GM19351 (cell line): Measurements from ENCODE around the gene TMEM213.

Source experiments
- ATAC-seq: cut with Tn5 transposase; IDR thresholded peaks from one replicate; pipeline ENCODE4 v1.9.1; 2021; ENCODE audit warnings: mild to moderate bottlenecking, moderate library complexity; ENCODE audit not compliant: unreplicated experiment

The TMEM213 gene, protein sequence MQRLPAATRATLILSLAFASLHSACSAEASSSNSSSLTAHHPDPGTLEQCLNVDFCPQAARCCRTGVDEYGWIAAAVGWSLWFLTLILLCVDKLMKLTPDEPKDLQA

DNA sequence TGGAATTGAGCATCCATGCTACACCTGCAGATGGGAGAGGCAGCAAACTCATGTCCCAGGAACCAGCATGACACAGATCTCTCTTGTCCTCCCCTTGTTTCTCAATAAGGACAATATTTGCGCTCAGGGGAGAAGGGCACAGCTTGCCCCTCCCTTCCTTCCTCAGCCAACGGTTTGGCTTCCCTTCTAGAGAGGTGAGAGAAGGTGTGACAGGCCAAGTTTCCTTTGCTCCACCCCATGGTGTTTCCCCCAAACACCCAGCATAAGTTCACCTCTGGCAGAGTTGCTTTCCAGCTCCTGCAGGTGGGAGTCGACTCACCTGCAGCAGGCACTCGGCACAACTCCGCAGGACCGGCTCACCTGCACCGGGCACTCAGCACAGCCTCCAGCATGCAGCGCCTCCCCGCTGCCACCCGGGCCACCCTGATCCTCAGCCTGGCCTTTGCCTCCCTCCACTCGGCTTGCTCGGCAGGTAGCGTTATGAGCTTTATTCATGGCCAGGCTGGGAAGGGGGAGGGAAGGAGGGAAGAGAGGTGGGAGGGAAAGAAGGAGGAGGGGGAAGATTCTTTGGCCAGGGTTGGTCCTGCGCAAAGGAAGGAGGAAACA, at the start of gene TMEM213, which contains the start of gene ATP6V0A4:
TMEM213 (plus strand) TSS at position 280 of the 606 bp plus-strand sequence; CDS start at position 391, 111 bp downstream.
ATP6V0A4 (minus strand) TSS at position 482 of the 606 bp plus-strand sequence. CDS start 26,949 bp downstream, outside the sequence.
- ATAC-seq = no peak

DNA sequence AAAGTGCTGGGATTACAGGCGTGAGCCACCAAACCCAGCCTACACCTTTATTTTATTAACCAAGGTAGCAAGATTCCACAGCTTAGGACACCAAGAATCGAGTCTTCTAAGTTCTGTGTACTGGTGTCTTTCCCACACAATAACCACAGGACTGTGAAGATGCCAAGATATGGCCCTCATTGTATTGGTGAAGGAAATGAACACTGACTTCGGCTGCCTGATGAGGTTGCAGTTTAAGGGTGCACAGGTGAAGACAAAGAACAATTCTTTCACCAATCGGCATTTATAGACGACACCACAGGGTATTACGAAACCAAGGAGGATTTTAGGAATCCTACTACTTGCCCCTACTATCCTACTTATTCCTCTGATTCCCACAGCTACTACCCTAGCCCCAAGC, 49.1 kb upstream of the TMEM213 start:
- no peak for ATAC-seq

DNA sequence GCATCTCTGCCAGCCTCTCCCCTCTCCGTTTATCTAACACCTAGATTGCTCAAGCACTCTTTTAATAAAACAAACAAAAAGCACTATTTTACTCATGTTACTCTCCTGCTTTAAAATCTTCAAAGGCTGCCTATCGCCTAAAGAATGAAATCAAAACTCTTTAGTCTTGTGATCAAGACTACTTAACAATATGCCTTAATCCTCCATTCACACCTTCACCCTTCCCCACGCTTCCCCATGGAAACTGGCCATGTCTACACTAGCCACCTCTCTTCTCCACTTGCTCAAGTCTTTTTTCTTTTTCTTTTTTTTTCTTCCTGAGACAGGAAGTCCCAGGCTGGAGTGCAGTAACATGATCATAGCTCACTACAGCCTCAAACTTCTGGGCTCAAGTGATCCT, 47.8 kb upstream of the TMEM213 start:
- no peak for ATAC-seq

DNA sequence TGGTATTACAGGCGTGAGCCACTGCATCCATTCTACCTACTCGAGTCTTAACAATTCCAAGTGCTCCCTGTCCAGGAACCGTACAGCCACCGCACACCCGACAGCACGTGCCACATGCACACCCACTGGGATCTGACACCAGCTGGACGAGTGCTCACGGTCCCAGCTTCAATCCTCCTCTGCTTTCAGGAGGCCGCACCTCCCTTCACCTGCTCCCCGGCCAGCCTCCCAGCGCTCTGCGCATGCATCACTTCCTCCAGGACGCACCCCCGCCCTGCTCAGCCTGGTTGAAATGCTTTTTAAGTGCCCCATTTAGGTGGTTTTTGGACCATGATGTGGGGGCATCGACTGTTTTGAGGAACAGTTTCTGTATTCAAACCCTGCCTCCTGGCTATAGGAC, 47.3 kb upstream of the TMEM213 start:
- no peak for ATAC-seq

DNA sequence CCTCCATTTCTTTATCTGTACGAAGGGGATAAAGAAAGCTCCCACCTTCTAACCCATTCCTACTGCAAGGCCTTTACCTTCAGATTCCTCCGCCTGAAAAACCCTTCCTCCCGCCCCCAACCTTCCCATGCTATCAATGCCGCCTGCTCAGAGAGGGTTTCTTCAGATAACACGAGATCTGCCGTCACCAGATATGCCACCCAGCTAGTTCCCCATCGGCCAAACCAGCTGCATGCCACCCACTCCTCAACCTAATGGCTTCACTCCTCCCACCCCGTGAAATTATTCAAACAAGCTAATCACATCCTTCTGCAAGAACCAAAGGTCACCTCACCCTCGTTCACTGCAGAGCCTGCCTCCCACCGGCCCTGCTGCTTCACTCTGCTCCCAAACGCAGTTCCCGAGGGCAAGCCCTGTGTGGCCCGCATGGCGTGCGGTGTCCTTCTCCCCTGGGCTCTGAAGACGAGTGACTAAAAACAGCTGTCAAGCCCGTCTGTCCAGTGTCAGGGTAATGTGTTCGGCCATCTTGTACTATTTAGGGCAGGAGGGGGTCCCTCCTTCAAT, 46.8 kb upstream of the TMEM213 start:
- ATAC-seq = no peak

DNA sequence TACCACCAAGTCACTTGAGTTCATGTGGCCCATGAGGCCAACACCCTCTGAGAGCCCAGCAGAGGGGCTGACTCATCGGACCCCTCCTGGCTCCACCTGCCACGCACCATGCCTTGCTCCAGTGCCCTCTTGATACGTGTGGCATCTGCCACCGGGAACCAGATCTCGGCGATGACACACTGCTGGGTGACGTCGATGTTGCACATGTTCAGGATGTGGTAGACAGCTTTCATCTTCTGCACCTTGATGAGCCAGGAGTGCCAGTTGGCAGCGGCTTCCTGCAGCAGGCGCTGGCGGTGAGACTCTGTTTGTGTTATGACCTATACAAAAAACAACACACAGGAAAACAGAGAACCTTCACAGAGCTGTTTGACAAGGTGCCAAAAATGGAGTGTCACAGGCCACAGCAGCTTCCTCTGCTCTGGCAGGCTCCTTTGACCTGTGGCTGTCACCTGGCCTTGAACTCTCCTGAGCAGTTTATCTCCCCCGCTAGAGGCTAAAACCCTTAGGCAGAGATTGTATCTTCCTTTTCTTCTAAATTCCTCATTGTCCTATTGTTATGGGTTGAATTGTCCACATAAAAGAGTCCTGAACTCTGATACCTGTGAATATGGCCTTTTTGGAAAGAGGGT, 45.2 kb upstream of the TMEM213 start:
- ATAC-seq = peak; percentile 65

DNA sequence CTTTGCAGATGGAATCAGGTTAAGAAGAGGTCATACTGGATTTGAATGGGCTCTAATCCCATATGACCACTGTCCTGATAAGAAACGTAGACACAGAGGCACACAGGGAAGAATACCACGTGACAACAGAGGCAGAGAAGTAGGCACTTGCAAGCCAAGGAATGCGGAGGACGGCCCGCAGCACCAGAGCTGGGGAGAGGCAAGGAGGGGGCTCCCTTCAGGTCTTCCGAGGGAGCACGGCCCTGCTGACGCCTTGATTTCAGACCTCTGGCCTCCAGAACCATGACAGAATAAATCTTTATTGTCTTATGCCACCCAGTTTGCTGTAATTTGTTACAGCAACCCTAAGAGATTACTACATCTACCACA, 44.7 kb upstream of the TMEM213 start:
- no peak for ATAC-seq

DNA sequence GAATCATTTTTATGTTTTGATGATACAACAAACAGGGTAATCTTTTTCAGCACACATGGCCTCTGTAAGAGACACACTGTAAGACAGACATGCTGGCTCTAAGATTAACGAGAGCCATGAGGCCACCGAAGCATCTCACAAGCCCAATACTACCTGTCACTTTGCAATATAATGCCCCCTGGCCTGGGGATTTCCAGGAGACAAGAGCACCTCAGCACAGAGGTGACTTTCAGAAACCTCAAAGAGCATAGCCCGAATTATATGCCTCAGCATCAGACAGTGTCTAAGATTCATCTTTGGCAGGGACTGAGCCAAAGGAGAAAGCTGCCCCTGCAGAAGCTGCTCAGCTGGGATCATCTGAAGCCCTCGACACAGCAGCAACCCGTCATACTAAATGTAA, 44.2 kb upstream of the TMEM213 start:
- no peak for ATAC-seq

DNA sequence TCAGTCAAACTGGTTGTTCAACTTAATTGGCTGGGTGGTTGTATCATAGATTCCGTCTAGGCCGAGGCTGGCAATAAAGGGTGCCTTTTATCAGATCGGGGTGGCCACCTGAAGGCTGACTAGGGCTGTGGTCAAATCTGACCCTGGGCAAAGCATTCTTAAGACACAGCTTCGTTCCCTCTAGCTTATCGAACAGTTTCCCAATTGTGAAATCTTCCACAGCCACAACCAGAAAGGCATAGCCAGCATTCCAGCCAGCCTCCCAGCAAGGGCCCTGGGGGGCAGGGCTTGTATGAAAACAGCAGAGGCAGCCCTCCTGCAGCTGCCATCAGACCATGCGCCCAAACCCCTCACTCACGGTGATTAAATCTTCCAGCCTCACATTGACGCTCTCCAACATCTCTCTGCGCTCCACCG, 42.5 kb upstream of the TMEM213 start:
- no peak for ATAC-seq

DNA sequence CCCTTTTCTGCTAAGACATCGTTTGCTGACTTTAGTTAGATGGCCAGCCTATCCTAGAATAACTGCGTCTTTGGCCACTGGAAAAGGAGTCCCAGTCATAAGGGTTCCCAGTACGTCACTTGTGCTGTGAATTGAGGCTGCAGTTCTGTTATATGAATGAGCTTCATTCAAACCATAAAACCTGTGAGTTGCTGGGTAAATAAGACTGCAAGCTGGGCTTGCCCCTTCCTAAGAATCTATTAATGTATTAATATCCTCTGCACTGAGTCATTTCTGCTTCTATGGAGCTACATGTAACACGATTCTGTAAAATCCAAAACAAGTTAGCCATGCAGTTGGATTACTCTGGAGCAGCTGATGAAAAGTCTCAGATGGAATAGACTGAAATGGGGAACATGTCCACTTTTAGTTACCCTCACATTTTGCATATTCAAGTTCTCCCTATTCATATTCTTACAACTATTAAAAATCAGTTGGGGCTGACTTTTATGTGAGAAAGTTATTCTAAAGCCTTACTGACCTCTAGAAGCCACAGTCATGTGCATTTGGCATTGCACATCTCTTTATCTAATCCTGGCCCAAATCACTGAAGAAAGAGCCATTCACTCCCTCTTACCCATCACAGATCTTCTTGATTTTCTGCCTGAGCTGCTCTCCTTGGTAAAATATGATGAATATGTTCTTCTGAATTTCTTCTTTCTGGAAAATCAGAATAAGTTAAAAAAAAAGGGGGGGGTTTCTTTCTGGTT, 41.8 kb upstream of the TMEM213 start:
- ATAC-seq = no peak

DNA sequence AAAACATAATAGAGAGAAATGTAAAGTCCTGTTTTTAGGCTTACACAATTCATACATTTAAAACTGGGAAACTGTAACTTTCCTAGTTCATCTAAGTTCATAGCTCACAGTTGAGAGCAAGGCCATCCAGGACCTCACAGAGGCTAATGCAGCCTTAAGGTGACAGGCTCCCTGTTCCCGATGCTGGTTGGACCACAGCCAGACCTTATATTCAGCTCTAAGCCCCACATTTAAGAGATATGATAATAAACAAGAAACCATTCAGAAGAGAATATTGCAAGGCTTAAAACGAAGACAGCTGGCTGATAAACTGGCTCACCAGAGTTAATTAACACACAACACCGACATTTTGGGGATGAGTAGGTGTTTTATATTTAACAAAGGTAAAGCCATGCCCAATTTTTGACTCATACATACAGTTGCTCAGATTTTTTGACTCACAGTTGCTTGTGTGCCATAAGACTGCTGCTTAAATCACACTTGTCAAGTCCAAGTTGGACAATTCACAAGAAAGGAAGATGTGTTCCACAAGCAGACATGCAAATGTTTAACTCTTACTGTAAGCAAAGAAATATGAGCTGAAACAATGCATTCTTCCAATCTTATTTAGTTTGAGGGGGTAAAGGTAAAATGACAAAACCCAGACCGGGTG, 41.1 kb upstream of the TMEM213 start:
- no peak for ATAC-seq

DNA sequence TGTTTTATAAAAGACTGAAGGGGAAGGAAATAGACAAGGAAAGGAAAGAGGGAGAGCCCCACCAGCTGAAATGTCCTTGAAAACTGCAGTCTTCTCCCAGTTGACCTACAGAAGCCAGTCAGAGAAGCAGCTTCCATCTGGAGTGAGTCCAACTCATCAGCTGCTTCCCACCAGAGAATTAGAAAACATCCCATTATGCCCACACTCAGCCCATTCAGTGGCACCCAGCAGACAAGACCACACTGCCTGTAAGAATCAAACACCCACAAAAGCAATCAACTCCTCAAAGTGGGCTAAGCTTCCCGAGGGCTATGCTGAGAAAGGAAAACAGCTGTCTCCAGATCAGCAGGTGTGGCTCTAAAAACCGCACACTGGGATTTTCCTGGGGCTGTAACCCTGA, 29.6 kb upstream of the TMEM213 start:
- ATAC-seq = no peak

DNA sequence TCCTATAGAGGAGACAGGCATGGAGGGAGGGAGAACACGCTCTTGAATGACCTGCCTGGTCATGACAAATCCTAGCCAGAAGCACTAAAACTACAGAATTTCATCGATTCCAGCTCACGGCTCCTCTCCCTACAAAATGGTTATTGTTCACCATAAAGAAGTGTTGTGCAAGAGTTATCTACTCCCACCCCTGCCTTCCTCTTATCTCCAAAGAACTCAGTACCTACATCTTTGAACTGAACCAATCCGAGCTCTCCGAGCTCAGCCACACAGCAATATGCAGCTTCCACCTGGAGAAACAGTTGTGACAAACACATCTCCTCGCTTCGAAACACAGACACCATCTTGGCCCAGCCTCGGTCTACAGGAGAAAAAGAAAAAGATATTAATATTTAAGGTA, 26.9 kb upstream of the TMEM213 start:
- no peak for ATAC-seq

DNA sequence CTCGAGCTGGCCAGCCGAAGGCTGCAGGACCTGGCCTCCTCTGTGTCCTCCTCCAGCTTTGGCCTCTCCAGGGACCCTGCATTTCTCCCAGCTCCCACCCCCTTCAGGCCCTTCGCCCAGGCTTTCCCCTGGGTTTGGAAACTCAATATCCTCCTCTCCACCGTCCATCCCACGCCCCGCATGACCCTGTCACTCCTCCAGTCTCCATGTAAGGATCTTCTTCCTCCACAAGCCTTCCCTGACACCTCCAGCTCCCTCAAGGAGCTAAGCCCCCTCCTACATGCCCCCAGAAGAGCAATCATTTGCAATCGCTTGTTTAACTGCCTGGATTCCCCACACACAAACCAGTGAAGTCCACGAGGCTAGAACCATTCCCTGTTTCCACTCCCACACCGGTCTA, 24.6 kb upstream of the TMEM213 start:
- ATAC-seq = no peak

DNA sequence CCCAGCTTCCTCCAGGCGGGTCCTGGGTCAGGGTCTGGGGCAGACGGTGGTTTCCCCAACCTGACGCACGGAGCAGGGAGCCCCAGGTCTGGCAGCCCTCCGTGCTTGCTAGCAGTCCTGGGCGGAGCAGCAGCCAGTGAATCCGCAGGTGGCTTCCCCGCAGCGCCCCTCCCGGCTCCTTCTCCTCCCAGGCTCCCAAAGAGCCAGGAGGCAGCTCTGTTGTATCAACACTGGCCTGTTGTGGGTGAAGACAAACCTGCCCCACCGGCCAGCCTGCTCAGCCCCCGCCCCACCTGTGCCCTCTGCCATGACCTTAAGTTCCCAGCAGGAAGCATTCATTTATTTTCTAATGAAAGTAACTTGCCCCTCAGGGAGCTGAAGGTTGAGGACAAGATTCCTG, 24.0 kb upstream of the TMEM213 start:
- no peak for ATAC-seq

DNA sequence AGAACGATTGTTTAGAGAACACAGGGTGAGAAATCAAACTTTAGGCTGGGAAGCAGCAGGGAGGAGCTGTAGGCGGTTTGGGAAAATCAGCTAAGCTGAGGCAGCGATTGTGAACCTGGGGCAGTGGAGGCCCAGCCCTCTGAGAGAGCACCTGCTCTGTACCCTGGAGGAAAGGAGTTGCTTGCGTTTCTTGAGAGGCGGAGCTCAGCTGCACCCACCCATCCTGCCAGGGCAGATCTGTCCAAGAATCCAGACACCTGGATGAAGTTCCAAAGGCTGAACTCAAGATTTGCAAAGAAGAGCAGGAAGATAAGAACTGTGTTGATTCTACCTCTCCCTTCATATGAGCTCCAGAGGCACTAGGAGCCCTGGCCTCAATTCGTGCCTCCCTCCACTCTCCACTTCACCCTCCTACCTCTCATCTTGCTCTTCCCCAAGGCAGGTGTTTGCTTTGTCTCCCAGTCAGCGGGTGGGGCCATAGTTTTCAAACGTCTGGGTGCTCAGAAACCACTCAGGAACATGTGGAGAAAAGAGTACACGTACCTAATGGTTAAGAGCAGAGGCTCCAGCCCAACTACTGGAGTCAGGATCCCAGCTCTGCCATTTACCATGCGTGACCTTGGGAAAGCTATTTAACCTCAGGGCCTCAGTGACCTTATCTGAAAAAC, 21.5 kb upstream of the TMEM213 start:
- no peak for ATAC-seq

DNA sequence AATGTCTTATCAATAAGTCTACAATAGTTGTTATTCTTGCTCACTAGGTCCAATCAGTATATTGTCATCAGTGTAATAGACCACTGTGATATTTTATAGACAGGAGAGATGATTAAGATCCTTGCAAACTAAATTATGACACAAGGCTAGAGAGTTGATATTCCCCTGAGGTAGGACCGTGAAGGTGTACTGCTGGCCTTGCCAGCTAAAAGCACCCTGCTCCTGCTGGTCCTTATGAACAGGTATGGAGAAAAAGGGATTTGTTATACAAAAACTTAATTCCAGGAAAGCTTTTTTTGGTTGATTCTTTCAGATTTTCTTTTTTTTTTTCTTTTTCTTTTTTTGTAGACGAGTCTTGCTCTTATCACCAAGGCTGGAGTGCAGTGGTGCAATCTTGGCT, 16.8 kb upstream of the TMEM213 start:
- no peak for ATAC-seq

DNA sequence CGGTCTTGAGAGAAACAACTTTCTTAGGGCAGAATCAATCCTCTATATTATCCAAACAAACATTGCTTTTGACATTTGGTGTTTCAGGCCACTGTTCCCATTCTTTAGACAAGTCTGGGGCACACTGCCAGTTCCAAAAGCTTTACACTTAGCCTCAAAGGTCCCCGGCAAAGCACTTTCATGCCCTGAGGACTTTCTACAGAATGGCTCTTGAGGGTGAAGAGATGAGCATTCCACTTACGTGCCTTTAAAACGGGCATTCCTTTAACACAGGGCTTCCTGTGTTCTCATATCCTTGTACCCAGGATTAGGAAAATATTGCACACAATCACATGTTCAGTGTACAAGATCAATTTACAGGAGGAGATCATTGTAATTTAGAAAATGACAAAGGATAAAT, 13.1 kb upstream of the TMEM213 start:
- no peak for ATAC-seq

DNA sequence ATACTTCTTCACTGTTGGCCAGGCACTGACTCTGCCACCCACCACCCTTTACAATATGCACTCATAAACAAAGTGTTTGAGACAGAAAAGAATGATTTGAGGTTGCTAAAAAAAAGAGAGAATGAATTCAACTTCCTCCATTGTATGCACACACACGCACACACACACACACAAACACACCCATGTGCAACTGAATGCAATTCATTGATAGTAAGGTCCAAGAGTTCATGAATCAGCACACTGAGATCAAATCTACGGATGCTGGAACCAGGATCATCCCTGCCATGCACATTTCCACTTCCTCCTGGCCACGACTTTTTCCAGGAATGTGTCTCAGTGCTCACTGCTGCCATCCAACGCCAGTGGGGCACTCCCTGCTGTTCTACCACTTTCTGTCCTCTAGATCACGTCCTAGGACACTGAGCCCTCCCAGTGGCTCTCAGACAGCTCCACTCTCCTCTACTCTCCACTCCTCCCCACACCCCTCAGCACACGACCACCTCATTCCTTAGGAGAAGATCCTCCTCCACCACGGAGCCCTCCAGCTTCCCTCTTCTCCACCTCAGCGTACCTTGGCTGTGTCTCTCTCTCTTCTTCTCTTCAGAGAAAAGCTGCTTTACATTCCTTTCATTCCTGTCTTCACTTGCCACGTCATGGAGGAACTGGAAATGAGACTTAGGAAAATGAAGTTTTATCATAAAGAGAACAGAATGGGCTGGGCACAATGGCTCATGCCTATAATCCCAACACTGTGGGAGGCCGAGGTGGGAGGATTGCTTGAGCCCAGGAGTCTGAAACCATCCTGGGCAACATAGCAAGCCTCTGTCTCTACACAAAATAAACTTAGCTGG, 12.0 kb upstream of the TMEM213 start:
- no peak for ATAC-seq
